OCI-LY7 (cell line): ENCODE measurements around the gene FADS3.

Experiments used
- CTCF ChIP-seq: fragments of 200-600 bp; sonication (generic); conservative IDR thresholded peaks from 2 replicates; pipeline ENCODE4 v1.5.1; 2014; ENCODE audit warnings: mild to moderate bottlenecking, antibody characterized with exemption, low read length, moderate library complexity, mixed read lengths
- EZH2phosphoT487 ChIP-seq: fragments of 200-600 bp; sonication (generic); IDR thresholded peaks from 2 replicates; pipeline ENCODE4 v1.6.1; 2018; ENCODE audit warnings: low read depth, borderline replicate concordance, mild to moderate bottlenecking, mixed run types, antibody characterized with exemption, low read length, moderate library complexity, mixed read lengths

GRCh38 chr11:61866958-61867343 lies 24.4 kb downstream of the FADS3 start:
- TF ChIP-seq CTCF = no peak
- no peak for TF ChIP-seq EZH2phosphoT487
